GM21515 (cell line): ENCODE data around the gene MPP7.
"Not testable (repeated sequence)": the region's sequence is repeated elsewhere in the genome, so short reads cannot be mapped to it uniquely, and the experiment has no call there.

Experiments
- ATAC-seq: cut with Tn5 transposase; IDR thresholded peaks from one replicate; pipeline ENCODE4 v1.9.1; 2021; ENCODE audit not compliant: unreplicated experiment

The MPP7 gene

DNA sequence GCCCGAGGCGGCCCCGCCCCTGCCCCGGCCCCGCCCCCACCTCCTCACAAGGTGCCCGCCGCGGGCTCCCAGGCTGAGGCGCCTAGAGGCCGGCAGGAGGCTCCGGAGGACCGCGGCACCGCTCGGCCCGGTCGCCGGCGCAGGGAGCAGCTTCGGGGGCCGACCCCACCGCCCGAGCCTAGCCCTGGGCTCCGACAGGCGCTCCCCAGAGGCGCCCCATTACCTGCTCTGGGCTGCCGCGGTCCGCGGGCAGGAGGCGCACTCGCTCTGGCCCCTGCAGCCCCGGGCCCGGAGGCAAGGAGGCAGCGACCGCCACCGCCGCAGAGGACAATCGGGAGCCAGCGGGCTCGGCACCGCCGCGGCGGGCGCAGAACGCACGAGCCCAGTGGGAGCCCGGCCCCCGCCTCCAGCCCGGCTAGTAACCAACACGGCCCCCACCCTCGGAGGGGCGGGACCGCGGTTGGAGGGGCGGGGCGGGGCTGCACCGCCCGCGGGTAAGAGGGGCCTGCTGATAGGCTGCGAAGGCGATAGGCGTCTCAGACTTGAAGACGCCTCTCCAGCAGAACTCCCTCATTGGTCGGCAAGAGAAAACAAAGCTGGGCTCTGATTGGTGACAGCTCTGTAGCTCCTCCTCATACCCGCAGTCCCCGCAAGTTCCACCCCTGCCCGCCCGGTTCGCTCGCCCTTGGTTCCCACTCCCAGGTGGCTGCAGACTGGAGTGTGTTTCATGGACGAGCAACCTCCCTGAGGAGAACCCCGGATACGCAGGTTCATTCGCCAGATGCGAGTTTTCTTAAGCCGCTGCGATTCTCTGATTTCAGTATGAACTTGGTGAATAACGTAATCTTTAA lies at the start of gene MPP7:
Gene MPP7, minus strand, starts transcription at position 427 of the 851 bp plus-strand sequence. CDS start 64,460 bp downstream, outside the sequence.
- peak; percentile 100 for ATAC-seq

DNA sequence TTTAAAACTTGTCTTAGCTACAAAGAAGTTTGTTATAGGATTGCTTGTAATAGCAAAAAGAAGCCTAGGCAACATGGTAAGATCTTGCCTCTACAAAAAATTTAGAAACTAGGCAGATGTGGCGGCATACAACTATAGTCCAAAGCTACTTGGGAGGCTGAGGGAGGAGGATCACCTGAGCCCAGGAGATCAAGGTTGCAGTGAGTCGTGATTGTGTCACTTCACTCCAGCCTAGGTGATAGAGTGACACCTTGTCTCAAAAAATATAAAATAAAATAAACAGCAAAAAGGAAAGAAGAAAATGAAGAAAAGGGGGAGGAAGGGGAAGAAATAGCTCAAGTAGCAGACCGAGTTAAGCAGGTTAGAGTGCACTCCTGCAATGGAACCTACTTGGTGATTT lies 47.0 kb upstream of the MPP7 start:
- no peak for ATAC-seq

DNA sequence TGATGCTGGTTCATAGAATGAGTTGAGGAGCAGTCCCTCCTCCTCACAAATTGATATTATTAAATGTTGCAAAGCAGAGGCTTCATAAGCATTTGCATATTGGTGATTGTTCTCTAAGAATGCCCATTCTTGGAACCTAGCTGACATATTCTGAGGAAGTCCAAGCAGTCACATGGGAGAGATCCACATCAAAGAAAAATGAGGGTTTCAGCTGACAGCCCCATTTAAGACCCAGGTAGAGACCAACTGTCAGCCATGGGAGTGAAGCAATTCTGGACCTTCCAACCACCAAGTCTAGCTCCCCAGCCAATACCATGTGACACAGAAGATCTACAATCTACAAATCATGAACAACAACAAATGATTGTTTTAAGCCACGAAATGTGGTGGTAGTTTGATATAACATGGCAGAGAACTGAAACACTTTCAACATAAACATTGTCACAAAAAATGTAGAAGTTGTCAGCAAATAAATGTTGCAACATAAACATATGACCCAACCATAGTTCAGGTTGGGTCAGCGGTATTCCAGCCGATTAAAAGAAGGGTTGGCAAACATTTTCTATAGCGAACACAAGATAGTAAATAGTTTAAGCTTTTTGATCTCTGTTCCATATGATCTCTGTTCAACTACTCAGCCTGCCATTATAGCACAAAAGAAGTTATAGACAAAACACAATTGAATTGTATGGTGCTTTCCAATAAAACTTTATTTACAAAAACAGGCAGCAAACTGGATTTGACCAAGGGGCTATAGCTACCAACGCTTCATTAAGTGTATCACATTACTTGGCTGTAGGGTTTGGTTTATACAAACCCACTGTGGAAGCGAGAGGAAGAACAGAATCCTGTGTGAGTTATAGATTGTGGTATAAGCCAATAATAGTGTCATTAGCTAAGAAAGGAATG lies 41.4 kb upstream of the MPP7 start:
- no peak for ATAC-seq

DNA sequence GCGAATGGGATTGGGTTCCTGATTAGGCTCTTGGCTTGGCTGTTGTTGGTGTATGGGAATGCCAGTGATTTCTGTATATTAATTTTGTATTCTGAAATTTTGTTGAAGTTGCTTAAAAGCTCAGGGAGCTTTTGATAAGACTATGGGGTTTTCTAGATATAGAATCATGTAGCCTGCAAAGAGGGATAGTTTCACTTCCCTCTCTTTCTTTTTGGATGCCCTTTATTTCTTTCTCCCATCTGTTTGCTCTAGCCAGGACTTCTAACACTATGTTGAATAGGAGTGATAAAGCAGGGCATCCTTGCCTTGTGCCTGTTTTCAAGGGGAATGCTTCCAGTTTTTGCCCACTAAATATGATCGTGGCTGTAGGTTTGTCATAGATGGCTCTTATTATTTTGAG lies 40.4 kb upstream of the MPP7 start:
- ATAC-seq: no peak

DNA sequence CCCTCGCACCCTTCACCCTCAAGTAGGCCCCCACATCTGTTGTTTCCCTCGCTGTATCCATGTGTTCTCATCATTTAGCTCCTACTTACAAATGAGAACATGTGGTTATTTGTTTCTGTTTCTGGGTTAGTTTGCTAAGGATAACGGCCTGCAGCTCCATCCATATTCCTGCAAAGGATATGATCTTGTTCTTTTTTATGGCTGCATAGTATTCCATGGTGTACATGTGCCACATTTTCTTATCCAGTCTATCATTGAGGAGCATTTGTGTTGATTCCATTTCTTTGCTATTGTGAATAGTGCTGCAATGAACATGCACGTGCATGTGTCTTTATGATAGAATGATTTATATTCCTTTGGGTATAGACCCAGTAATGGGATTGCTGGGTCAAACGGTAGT lies 38.8 kb upstream of the MPP7 start:
- not testable (repeated sequence) for ATAC-seq

DNA sequence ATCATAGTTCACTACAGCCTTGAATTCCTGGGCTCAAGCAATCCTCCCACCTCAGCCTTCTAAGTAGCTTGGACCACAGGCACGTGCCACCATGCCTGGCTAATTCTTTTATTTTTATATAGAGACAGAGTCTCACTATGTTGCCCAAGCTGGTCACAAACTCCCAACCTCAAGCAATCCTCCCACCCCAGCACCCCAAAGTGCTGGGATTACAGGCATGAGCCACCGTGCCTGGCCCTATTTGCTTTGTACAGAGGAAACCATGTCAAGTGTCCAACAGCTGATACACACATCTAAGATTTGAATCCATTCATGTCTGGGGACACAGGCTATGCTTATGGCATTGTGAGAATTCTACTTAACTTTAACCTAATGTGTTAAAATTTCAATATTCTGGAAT lies 29.9 kb upstream of the MPP7 start:
- no peak for ATAC-seq

DNA sequence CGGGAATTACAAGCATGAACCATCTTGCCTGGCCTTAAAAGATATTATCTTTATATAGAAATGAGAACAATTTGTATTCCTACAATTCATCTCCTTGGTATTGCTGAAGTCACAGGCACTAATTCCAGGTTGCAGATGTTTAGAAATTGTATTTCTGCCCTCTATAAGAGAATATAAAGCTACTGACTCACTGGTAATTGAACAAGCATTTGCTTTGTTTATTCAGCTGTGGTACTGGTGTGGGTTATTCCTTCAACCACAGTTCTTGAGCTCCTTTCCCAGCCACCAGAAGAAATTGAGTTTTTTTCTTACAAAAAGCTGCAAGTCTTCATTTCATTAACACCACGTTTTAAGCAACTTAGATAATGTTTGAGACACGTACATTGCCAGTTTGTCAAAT lies 29.0 kb upstream of the MPP7 start:
- no peak for ATAC-seq

DNA sequence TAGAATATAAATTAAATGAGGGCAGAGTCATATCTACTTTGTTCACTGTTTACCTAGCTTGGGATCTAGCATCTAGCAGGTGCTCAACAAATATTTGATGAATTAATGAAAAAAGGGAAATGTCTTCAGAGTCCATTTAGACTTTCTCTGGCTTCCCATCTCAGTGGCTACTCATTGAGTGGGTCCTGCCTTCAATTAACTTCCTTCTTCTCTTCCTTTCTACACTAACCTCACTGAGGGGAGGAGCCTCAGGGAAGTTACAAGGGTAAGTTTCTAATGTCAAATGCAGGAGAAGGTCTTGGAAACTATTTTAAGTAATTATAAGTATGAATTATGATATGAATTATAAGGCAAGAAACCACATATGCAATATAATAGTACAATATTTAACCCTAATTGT lies 28.2 kb upstream of the MPP7 start:
- no peak for ATAC-seq

DNA sequence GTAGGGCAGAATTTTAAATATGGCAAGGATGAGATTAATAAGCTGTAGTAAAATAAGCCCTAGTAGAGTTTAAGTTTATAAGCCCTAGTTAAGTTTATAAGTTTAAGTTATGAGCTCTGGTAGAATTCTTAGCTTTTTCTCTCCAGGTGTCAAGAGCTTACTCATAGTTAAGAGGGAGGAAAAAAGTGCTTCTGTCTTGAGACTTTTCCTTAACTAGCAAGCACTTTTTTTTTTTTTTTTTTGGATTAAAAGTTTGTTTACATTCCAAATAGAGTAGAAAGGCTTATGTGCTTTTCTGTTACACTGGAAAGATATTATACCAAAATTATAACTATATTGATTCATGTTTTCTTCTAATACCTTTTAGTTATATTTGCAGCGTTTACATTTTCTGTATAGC lies 25.5 kb upstream of the MPP7 start:
- ATAC-seq: no peak

DNA sequence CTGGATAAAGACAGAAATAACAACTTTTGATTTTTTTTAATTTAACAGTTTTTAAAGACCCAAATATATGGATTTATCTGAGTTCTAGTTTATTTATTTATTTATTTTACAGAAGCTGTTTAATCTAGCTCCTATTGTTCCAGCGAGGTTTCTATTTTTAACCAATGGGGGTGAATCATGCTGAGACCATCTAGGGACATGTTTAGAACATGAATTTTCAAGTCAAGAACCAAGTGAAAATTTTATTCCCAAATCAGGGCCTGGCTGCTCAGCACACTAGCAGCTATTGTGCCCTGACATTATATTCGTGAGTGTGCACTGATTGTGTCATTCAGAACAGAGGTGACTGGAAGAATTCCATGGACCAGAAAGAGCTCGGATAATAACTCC lies 24.6 kb upstream of the MPP7 start:
- no peak for ATAC-seq

DNA sequence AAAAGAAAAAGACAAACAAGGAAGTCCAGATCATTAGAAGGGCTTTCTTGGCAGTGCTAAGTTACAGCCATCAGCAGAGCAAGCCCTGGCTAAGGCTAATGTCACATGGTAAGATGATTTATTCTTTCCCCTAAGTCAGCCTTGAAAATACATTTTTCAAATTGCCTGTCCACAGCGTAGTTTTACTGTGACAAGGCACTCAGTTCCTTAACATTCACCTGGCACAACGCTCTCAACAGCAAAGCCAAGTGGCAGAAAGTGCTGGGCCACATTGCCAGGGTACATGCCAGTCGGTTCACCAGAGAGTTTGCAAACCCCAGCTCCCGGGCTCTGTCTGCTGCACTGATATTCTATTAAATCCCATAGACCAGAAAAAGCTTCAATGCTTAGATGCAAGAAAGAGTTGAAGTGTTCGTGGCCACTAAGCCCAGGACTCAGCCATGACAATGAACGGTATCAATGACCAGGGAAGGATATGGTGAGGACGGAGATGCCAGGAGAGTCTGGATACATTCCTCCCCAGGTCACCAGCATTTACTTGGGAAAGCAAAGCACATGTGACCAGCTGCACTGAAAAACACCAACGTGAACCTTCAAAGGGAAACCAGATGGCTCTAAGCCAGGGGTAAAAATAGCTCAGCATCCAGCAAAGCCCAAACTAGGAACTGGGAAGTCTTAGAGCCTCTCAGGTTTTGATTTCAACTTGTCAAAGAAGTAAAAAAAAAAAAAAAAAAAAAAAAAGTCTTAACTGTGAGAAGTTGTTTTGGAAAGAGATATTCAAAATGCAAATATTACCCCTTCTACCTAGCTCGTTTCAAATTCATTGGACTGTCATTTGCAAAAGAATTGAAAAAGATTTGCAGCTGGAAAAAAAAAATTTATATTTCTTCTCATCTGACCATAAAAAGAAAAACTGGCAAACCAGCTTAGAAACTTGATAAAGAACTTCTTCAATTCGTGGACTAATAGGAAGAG lies 23.9 kb upstream of the MPP7 start:
- no peak for ATAC-seq

DNA sequence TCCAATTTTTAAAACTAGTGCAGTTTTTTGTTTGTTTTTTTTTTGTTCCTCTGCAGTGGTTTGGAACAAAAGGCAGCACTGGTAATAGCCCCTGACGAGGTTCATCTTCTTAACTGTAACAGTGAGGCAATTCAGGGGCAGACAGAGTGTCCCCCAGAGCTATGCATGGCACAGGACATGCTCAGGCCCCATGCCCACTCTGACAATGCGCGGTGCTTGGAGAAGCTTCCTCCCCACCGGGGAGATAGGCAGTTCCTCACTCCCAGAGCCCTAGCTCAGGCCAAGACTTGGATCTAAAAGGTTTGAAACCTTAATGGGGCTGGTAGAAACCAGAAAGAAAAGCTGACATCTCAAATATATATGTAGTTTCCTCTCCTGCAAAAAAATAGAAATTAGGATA lies 17.9 kb upstream of the MPP7 start:
- no peak for ATAC-seq

DNA sequence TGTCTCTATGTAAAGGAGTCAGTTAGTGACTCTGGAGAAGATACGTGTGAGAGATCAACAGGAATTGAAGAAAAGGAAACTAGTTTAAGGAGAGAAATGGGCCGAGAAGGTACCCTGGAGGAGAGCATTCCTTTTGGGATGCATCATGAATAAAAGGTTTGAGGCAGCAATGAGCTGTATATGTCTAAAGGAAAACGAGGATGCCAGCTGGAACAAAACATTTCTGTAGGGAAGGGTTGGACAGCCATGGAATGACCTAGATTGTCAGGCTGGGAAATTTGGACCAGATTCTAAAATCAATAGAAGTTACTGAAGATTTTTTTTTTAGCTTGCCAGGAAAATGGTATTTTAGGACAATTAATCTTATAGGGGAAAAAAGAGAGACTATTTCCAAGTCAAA lies 17.2 kb upstream of the MPP7 start:
- no peak for ATAC-seq

DNA sequence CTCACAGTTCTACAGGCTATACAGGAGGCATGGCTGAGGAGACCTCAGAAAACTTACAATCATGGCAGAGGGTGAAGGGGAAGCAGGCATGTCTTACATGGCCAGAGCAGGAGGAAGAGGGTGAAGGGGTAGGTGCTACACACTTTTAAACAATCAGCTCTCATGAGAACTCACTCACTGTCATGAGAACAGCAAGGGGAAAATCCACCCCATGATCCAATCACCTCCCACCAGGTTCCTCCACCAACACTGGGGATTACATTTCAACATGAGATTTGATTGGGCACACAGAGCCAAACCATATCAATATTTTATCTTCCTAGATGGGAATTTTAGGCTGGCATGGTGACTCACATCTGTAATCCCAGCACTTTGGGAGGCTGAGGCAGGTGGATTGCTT lies 16.2 kb upstream of the MPP7 start:
- ATAC-seq: not testable (repeated sequence)

DNA sequence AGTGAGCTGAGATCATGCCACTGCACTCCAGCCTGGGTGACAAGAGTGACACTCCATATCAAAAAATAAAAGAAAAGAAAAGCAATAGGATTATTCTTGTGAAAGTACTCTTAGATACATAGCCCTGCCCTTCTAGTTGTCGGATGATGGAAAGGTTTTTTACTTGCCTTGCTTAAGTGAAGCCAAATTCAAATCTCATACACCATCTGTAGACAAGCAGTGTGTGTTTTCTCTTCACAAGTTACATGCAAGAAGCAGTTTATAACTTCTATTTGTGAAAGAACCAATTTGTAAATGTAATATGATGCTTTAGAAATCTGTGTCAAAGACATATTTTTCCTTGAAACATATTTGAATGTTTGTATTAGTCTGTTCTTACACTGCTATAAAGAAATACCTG lies 15.8 kb upstream of the MPP7 start:
- no peak for ATAC-seq

DNA sequence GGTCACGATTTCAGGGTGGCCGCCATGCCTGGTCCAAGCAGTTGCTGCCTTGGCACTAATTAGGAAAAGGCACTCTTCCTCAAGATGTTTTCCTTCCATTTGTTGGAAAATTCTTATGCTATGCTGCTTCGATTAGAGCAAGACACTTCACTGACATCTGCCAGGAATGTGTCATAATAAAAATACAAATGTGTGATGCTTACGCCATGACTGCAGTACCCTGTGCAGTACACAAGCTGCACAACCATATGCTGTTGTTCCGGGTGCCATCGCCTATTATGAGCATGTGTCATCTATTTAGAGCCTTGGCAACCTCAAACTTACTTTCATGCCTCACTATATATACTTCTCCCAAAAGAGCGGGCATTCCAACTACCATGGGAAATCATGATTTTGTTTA lies 14.9 kb upstream of the MPP7 start:
- ATAC-seq: no peak

DNA sequence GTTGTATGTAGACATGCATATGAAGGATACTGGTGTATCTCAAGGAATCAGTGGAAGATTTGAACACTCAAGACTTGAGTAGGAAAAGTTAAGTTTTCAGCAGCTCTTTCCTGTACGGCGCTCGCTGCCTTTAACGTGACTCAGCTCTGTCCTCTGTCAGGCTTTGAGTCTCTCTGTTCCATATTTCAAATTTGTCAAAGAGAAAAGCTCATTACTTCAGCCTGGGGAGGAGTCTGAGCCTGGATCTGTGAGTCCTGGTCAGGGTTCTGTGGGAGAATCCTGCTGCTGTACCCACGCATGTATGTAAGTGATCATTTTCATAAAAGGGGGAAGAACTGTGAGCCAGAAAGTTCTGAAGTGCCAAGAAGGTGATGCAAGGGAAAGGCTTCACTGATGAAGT lies 13.8 kb upstream of the MPP7 start:
- no peak for ATAC-seq

DNA sequence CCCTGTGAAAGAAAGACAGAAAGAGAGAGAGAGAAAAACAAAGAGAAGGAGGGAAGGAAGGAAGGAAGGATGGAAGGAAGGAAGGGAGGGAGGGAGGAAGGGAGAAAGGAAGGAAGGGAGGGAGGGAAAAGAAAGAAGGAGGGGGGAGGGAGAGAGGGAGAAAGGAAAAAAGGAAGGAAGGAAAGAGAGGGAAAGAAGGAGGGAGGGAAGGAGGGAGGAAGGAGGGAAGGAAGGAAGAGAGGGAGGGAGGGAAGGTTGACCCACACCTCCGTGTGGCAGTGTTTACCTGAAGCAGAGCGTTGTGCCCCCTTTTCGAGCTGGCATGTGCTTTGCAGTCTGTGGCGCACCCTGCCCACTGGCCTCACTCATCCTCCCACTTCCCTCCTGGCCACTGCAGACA lies 12.3 kb upstream of the MPP7 start:
- no peak for ATAC-seq

DNA sequence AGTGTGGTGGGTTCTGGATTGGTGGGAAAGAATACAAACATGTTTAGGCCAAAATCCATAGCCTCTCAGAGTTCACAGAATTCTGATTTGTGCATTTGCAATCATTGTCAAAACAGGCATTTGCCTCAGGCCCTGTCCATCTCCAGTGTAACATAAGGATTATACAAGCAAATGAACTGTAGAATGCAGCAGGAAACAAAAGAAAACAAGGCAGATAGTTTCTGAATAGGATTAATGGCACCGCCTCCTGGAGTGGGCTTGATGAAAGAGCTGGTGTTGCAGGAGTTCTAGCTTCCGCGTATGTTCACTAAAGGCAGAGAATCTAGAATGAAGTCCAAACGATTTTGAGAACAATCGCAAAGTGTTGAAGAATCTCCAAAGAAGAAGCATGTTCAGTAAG lies 11.3 kb upstream of the MPP7 start:
- ATAC-seq: no peak

DNA sequence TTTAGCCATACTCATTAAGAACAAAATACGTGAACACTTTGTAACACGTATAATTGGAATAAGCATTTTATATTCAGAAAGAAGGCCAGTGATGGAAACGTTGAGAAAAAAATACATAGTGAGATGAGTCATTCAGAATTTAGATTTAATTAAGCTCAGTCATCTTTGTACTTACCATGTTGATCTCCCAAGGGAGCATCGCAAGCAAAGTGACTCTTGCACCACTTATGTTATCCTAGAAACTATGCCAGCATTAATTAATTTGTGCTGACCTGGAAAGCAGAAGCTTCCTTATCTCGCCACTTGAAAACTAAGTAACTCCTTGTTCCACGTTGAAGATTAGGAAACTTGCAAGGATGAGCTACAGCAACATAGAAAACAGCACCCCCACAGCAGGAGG lies 9.7 kb upstream of the MPP7 start:
- no peak for ATAC-seq

DNA sequence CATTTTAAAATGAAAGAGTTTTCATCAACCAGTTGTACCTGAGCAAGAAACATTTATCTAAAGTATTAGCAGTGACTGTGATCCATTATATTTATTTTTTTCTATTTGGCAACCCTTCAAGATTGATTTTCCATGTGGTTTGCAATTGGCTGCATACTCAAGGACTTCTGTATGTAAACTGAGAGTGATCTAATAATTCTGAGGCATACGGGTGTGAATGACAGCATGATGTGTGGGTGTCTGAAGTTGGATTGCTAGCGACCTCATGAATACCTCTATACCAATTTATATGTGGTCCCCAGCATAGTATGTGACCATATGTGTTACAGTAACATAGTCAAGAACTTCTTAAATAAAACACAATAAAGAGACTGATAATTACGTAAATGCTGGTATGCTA lies 8.2 kb upstream of the MPP7 start:
- ATAC-seq: no peak
